ENCODE results near the gene KRTAP5-10.
"Not testable (repeated sequence)": the region's sequence is repeated elsewhere in the genome, so short reads cannot be mapped to it uniquely, and the experiment has no call there.

KRTAP5-10 gene

DNA sequence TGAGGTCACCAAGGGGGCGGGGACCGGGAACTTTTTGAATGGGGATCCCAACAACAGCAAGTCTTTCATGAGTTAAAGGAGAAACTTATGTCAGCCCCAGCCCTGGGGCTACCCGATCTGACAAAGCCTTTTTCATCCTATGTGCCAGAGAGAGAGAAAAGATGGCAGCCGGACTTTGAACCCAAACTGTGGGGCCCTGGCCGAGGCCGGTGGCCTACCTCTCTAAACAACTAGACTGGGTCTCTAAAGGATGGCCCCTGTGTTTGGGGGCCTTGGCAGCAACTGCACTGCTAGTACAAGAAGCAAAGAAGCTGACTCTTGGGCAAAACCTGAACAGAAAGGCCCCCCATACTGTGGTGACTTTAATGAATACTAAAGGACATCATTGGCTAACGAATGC, 48.6 kb downstream of the KRTAP5-10 start:
- not testable (repeated sequence) for DNase-seq

DNA sequence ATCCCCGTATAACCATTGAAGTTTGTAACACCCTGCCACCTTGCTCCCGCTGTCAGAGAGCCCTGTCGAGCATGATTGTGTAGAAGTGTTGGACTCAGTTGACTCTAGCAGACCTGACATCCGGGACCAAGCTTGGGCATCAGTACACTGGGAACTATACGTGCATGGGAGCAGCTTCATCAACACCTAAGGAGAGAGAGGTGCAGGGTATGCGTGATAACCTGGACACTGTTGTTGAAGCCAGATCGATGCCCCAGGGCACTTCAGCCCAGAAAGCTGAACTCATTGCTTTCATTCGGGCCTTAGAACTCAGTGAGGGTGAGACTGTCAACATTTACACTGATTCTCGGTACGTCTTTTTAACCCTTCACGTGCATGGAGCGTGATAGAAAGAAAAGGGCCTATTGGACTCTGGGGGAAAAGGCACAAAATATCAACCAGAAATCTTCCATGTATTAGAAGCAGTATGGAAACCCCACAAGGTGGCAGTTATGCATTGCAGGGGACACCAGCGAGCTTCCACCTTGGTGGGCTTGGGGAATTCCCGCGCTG, 49.1 kb downstream of the KRTAP5-10 start:
- not testable (repeated sequence) for DNase-seq

DNA sequence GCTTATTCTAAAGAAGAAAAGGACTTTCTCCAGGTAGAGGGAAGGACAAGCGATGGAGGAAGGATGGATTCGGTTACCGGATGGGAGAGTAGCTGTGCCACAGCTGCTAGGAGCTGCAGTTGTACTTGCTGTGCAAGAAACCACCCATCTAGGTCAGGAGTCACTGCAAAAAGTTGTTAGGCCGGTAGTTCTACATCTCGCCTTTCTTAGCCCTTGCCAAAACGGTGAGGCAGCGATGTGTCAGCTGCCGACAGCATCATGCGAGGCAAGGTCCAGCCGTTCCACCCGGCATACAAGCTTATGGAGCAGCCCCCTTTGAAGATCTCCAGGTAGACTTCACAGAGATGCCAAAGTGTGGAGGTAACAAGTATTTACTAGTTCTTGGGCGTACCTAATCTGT, 49.6 kb downstream of the KRTAP5-10 start:
- DNase-seq: not testable (repeated sequence)
